Cardiac muscle cell (in vitro differentiated cells and primary cell): Measurements from ENCODE around the gene PROSER1. TPM values are rescaled to one million over a fixed set of nuclear protein-coding genes. Genes with fewer than 3 reads are reported as not detected.
A peak's percentile ranks its signal among the peaks of the same experiment; 100 is the strongest.

Experiments used
- DNase-seq, 2 donors: peaks; one replicate each; pipeline versions ENCODE4 v3.0.0 to v3.0.0-alpha.2; 2010 to 2017; ENCODE audit warnings: low read depth in 1 of 2, low spot score in 1 of 2
- H3K27ac ChIP-seq: fragments of 200-600 bp; sonication (generic); 2 replicates; pipeline ENCODE4 v1.5.1; 2016
- H3K27me3 ChIP-seq: fragments of 200-600 bp; sonication (generic); 2 replicates; pipeline ENCODE4 v1.6.0; 2016; ENCODE audit warnings: control low read depth
- H3K36me3 ChIP-seq: fragments of 200-600 bp; sonication (generic); 2 replicates; pipeline ENCODE4 v1.5.1; 2016; ENCODE audit warnings: control low read depth
- H3K4me1 ChIP-seq: fragments of 200-600 bp; sonication (generic); 2 replicates; pipeline ENCODE4 v1.8.1; 2017; ENCODE audit warnings: low read depth, mild to moderate bottlenecking, mixed run types
- H3K4me3 ChIP-seq: fragments of 200-600 bp; sonication (generic); 2 replicates; pipeline ENCODE4 v1.5.1; 2016; ENCODE audit warnings: mild to moderate bottlenecking
- H3K9me3 ChIP-seq: fragments of 200-600 bp; sonication (generic); 2 replicates; pipeline ENCODE4 v1.5.1; 2017; ENCODE audit warnings: low read depth, mild to moderate bottlenecking, control low read depth
- polyA plus RNA-seq: library from polyadenylated mRNA; unstranded; fragments of >200 nt; fragmentation: Nextera tagmentation; extraction: Ambion mirVana; gene quantifications from 2 replicates; pipeline ENCODE4 v1.2.1, GENCODE V29; 2016
- total RNA-seq: library from RNA; depleted of rRNA; stranded (reverse); fragments of >200 nt; gene quantifications from 2 replicates; pipeline ENCODE4 v1.2.3, GENCODE V29; 2016
- TF ChIP-seq, protein P1 (sequence below): IDR thresholded peaks from 2 replicates; pipeline ENCODE4 v1.5.1; 2012; ENCODE audit warnings: low read depth, mild to moderate bottlenecking, low read length

Gene PROSER1
- total and polyA plus RNA-seq, 2 experiments from 2014 or later, result 13.1 to 14.0 TPM

GRCh38 chr13:39037410-39037879, 444 bp downstream of the PROSER1 start:
- no peaks in the 10 kb centered on the region for H3K27me3 ChIP-seq
- H3K9me3 ChIP-seq, result no peaks in the 10 kb centered on the region
- H3K27ac ChIP-seq, result peak overlapping the region; percentile 89
- peaks cover 3% of the 10 kb centered on the region for H3K36me3 ChIP-seq
- TF ChIP-seq, protein P1, sequence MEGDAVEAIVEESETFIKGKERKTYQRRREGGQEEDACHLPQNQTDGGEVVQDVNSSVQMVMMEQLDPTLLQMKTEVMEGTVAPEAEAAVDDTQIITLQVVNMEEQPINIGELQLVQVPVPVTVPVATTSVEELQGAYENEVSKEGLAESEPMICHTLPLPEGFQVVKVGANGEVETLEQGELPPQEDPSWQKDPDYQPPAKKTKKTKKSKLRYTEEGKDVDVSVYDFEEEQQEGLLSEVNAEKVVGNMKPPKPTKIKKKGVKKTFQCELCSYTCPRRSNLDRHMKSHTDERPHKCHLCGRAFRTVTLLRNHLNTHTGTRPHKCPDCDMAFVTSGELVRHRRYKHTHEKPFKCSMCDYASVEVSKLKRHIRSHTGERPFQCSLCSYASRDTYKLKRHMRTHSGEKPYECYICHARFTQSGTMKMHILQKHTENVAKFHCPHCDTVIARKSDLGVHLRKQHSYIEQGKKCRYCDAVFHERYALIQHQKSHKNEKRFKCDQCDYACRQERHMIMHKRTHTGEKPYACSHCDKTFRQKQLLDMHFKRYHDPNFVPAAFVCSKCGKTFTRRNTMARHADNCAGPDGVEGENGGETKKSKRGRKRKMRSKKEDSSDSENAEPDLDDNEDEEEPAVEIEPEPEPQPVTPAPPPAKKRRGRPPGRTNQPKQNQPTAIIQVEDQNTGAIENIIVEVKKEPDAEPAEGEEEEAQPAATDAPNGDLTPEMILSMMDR, result no peak
- no peak for DNase-seq
- H3K4me3 ChIP-seq, result peak overlapping the region; percentile 69
- H3K4me1 ChIP-seq, result peaks cover 25% of the 10 kb centered on the region

- Histone ChIP-seq H3K9me3 (no peaks in the 10 kb centered on the region), H3K27me3 (no peaks in the 10 kb centered on the region), H3K27ac (no peak overlapping the region), H3K4me3 (peak overlapping the region; percentile 69), H3K36me3 (no peaks in the 10 kb centered on the region), H3K4me1 (peaks cover 25% of the 10 kb centered on the region)
- DNase-seq, result peak; percentile 24 to 49
- TF ChIP-seq, protein P1, result no peak
Observed at GRCh38 chr13:39036212-39036611, 1.7 kb downstream of the PROSER1 start.

GRCh38 chr13:39035799-39036198, 2.1 kb downstream of the PROSER1 start:
- TF ChIP-seq, protein P1, result no peak
- no peaks in the 10 kb centered on the region for H3K36me3 ChIP-seq
- H3K4me3 ChIP-seq, result peak overlapping the region; percentile 69
- no peak for DNase-seq
- H3K4me1 ChIP-seq, result peaks cover 25% of the 10 kb centered on the region
- no peaks in the 10 kb centered on the region for H3K9me3 ChIP-seq
- H3K27ac ChIP-seq, result no peak overlapping the region
- H3K27me3 ChIP-seq, result no peaks in the 10 kb centered on the region

DNA sequence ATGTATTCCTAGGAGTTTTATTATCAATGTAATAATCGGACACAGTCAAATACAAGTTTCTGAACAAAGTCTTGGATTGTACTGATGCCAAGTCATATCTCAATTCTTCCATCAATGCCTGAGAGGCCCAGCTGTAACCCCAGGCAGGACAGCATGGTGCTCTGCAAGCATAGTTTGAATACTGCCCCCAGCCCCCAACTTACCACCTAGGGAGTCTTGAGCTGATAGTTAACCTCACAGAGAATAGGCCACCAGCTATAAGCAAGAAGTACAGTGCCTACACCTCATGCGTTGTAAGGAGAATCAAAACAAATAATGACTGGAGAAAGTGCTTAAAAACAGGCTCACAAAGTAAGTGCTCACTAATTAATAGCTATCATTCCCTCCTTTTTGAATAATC, 2.7 kb downstream of the PROSER1 start:
- H3K4me3 ChIP-seq, result peak overlapping the region; percentile 69
- no peaks in the 10 kb centered on the region for H3K27me3 ChIP-seq
- peaks cover 25% of the 10 kb centered on the region for H3K4me1 ChIP-seq
- DNase-seq, result no peak
- no peaks in the 10 kb centered on the region for H3K36me3 ChIP-seq
- H3K9me3 ChIP-seq, result no peaks in the 10 kb centered on the region
- no peak overlapping the region for H3K27ac ChIP-seq
- TF ChIP-seq, protein P1, result no peak

DNA sequence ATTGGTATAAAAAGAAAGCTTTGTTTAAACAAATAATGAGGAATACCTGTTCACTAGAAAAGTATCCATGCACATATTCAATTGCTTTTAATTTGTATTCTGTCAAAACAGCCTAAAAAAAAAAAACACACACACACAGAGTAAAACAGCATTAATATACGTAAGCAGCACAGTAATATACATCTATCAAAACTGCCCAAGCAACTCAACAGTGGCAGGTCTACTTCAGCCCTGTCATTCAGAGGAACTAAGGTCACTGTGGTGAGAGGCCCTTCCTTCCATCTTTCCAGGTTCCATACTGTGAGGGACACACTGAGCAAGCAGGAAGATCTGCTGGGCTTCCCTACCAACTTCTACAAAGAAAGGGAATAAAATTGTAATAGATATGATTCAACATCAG, 3.8 kb downstream of the PROSER1 start:
- no peak overlapping the region for H3K4me3 ChIP-seq
- no peaks in the 10 kb centered on the region for H3K27me3 ChIP-seq
- H3K4me1 ChIP-seq, result peaks cover 21% of the 10 kb centered on the region
- no peak for DNase-seq
- H3K36me3 ChIP-seq, result no peaks in the 10 kb centered on the region
- H3K27ac ChIP-seq, result no peak overlapping the region
- TF ChIP-seq, protein P1, result no peak
- no peaks in the 10 kb centered on the region for H3K9me3 ChIP-seq

- TF ChIP-seq, protein P1, result no peak
- no peak for DNase-seq
- Histone ChIP-seq H3K9me3 (no peaks in the 10 kb centered on the region), H3K4me1 (peaks cover 18% of the 10 kb centered on the region), H3K4me3 (no peak overlapping the region), H3K36me3 (peaks cover 14% of the 10 kb centered on the region), H3K27ac (no peak overlapping the region), H3K27me3 (no peaks in the 10 kb centered on the region)
Observed at GRCh38 chr13:39032150-39032549, 5.7 kb downstream of the PROSER1 start.
